HepG2 (cell line): ENCODE data around the gene RBM23. TPM values are rescaled to one million over a fixed set of nuclear protein-coding genes. Genes with fewer than 3 reads are reported as not detected.

ENCODE experiments used
- CHCHD3 ChIP-seq: sonication (generic); formaldehyde crosslinking; IDR thresholded peaks from 2 replicates; pipeline ENCODE4 v1.8.0; 2022; ENCODE audit warnings: mild to moderate bottlenecking, missing genetic modification reagents, moderate library complexity
- FOXP4 ChIP-seq: sonication (generic); formaldehyde crosslinking; IDR thresholded peaks from 2 replicates; pipeline ENCODE4 v1.4.0; 2020; ENCODE audit warnings: missing genetic modification reagents
- HNF4A ChIP-seq: sonication (generic); formaldehyde crosslinking; IDR thresholded peaks from 2 replicates; pipeline ENCODE4 v1.4.0; 2020; ENCODE audit warnings: missing genetic modification reagents
- RELA ChIP-seq: sonication (generic); formaldehyde crosslinking; IDR thresholded peaks from 2 replicates; pipeline ENCODE4 v1.4.0; 2020; ENCODE audit warnings: missing genetic modification reagents
- SNAPC2 ChIP-seq: sonication (generic); formaldehyde crosslinking; IDR thresholded peaks from 2 replicates; pipeline ENCODE4 v1.8.1; 2022; ENCODE audit warnings: mild to moderate bottlenecking, missing genetic modification reagents
- ZFX ChIP-seq: sonication (generic); formaldehyde crosslinking; IDR thresholded peaks from 2 replicates; pipeline ENCODE4 v1.4.0; 2020; ENCODE audit warnings: mild to moderate bottlenecking, low read depth, missing genetic modification reagents, moderate library complexity
- ZNF142 ChIP-seq: sonication (generic); formaldehyde crosslinking; IDR thresholded peaks from 2 replicates; pipeline ENCODE4 v1.4.0; 2020; ENCODE audit warnings: missing genetic modification reagents
- ZNF326 ChIP-seq: sonication (generic); formaldehyde crosslinking; IDR thresholded peaks from 2 replicates; pipeline ENCODE4 v1.4.0; 2020; ENCODE audit warnings: missing genetic modification reagents, borderline replicate concordance
- ZNF710 ChIP-seq: sonication (generic); formaldehyde crosslinking; IDR thresholded peaks from 2 replicates; pipeline ENCODE4 v1.5.0; 2020; ENCODE audit warnings: mild to moderate bottlenecking, missing genetic modification reagents, borderline replicate concordance
- polyA plus RNA-seq, 8 experiments: library from polyadenylated mRNA; depleted of rRNA in 3 of 8; stranded (reverse) in 7 of 8; unstranded in 1 of 8; fragments of >200 nt; fragmentation: Illumina TruSeq in 4 of 8; extraction: Trizol in 4 of 8; gene quantifications; 2 replicates each; pipeline versions ENCODE4 v1.2.1 to v1.2.3, GENCODE V29; 2011 to 2016; ENCODE audit warnings: low read depth in 4 of 8, missing spikeins in 1 of 8, mixed read lengths in 1 of 8; ENCODE audit not compliant: insufficient read depth in 1 of 8
- total RNA-seq, 5 experiments: library from RNA; depleted of rRNA; stranded (reverse); fragments of >200 nt; fragmentation: Illumina TruSeq; extraction: Trizol; gene quantifications; 2 replicates each; pipeline ENCODE4 v1.2.3, GENCODE V29; 2016; ENCODE audit warnings: low read depth in 1 of 5
- TF ChIP-seq, protein P1 (sequence below): sonication (generic); formaldehyde crosslinking; IDR thresholded peaks from 2 replicates; pipeline ENCODE4 v1.4.0; 2020; ENCODE audit warnings: low read depth, missing genetic modification reagents
- TF ChIP-seq, protein P2 (sequence below): sonication (generic); formaldehyde crosslinking; IDR thresholded peaks from 2 replicates; pipeline ENCODE4 v1.5.0; 2020; ENCODE audit warnings: missing genetic modification reagents

The RBM23 gene
- total and polyA plus RNA-seq, 2 of the 13 experiments (the other 11 are each of a cell fraction or from before 2014, with no cell fraction given), result 1.5 to 2.1 TPM

- TF ChIP-seq, protein P1, sequence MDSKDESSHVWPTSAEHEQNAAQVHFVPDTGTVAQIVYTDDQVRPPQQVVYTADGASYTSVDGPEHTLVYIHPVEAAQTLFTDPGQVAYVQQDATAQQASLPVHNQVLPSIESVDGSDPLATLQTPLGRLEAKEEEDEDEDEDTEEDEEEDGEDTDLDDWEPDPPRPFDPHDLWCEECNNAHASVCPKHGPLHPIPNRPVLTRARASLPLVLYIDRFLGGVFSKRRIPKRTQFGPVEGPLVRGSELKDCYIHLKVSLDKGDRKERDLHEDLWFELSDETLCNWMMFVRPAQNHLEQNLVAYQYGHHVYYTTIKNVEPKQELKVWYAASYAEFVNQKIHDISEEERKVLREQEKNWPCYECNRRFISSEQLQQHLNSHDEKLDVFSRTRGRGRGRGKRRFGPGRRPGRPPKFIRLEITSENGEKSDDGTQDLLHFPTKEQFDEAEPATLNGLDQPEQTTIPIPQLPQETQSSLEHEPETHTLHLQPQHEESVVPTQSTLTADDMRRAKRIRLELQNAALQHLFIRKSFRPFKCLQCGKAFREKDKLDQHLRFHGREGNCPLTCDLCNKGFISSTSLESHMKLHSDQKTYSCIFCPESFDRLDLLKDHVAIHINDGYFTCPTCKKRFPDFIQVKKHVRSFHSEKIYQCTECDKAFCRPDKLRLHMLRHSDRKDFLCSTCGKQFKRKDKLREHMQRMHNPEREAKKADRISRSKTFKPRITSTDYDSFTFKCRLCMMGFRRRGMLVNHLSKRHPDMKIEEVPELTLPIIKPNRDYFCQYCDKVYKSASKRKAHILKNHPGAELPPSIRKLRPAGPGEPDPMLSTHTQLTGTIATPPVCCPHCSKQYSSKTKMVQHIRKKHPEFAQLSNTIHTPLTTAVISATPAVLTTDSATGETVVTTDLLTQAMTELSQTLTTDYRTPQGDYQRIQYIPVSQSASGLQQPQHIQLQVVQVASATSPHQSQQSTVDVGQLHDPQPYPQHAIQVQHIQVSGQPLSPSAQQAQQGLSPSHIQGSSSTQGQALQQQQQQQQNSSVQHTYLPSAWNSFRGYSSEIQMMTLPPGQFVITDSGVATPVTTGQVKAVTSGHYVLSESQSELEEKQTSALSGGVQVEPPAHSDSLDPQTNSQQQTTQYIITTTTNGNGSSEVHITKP, result peak; percentile 95
- TF ChIP-seq CHCHD3 (CRISPR knock-in tag), result no peak
- peak; percentile 84 for TF ChIP-seq RELA (CRISPR knock-in tag)
- TF ChIP-seq FOXP4 (CRISPR knock-in tag), result no peak
- peak; percentile 67 for TF ChIP-seq HNF4A (CRISPR knock-in tag)
- TF ChIP-seq ZNF710 (CRISPR knock-in tag), result peak; percentile 84
- peak; percentile 80; the same call in 1 of the 2 replicates for TF ChIP-seq SNAPC2
- no peak for TF ChIP-seq ZNF326 (CRISPR knock-in tag)
- TF ChIP-seq, protein P2, sequence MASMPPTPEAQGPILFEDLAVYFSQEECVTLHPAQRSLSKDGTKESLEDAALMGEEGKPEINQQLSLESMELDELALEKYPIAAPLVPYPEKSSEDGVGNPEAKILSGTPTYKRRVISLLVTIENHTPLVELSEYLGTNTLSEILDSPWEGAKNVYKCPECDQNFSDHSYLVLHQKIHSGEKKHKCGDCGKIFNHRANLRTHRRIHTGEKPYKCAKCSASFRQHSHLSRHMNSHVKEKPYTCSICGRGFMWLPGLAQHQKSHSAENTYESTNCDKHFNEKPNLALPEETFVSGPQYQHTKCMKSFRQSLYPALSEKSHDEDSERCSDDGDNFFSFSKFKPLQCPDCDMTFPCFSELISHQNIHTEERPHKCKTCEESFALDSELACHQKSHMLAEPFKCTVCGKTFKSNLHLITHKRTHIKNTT, result no peak
- TF ChIP-seq ZNF142 (CRISPR knock-in tag), result no peak; the same call in 1 of the 2 replicates
- peak; percentile 92 for TF ChIP-seq ZFX (CRISPR knock-in tag)
Observed at GRCh38 chr14:22852940-22853767, 65.8 kb downstream of the RBM23 start (continued).
